ENCODE results near the gene FAM174B. TPM values are rescaled to one million over a fixed set of nuclear protein-coding genes. Genes with fewer than 3 reads are reported as not detected.

FAM174B gene
- total and polyA plus RNA-seq, 2 donors (not counting 1 experiment from before 2014, with no cell fraction given): 0.03 to 1.9 TPM

GRCh38 chr15:92666780-92667179, 11.2 kb upstream of the FAM174B start:
- H3K4me1 ChIP-seq (ENCODE audit: control insufficient read depth in 2 of 2, insufficient read depth in 2 of 2, low read length in 2 of 2): no peaks in the 10 kb centered on the region
- H3K79me2 ChIP-seq (ENCODE audit: control insufficient read depth, insufficient read depth, low read length): no peaks in the 10 kb centered on the region
- Mint-ChIP-seq H3K4me3 (no peak overlapping the region), H3K27me3 (peaks cover 29% of the 10 kb centered on the region), H3K9me3 (ENCODE audit: insufficient read depth) (no peaks in the 10 kb centered on the region), H3K27ac (no peak overlapping the region), H3K4me1 (no peaks in the 10 kb centered on the region)
- ATAC-seq (ENCODE audit: low read depth) (no peak), DNase-seq (no peak)
- no peak overlapping the region for H3K4me3 ChIP-seq (ENCODE audit: control extremely low read depth in 1 of 5, extremely low read depth in 1 of 5, insufficient read depth in 1 of 5, low read depth in 2 of 5, low read length in 4 of 5)
- H2AFZ ChIP-seq (ENCODE audit: insufficient read depth, low read depth, low read length, poor library complexity, severe bottlenecking): no peak overlapping the region
- H3K27me3 ChIP-seq (replicated peaks in 1 of 4; ENCODE audit: control extremely low read depth in 1 of 4, control insufficient read depth in 3 of 4, insufficient read depth in 4 of 4, low read length in 3 of 4): peaks cover 0 to 6% (median 0%) of the 10 kb centered on the region in 4 experiments
- no peaks in the 10 kb centered on the region for H3K36me3 ChIP-seq (replicated peaks in 1 of 2; ENCODE audit: control extremely low read depth in 1 of 2, control insufficient read depth in 1 of 2, extremely low read depth in 1 of 2, insufficient read depth in 2 of 2, low read length in 1 of 2)
- ChIA-PET POLR2A (no interaction called here), CTCF (no interaction called here)
- H4K20me1 ChIP-seq (ENCODE audit: control insufficient read depth, insufficient read depth, low read length, poor library complexity, severe bottlenecking): no peaks in the 10 kb centered on the region
- WGBS (ENCODE audit: insufficient coverage): 73% methylated on average over 10 of the region's 10 CpGs
- H3K9ac ChIP-seq (ENCODE audit: low read length): no peak overlapping the region
- H3K4me2 ChIP-seq (replicated peaks; ENCODE audit: low read depth, low read length, poor library complexity, severe bottlenecking): no peak overlapping the region
- no peak overlapping the region for H3K27ac ChIP-seq (ENCODE audit: low read length in 2 of 2)
- intact Hi-C loops (cut with micrococcal nuclease): no loop called here
- no peak for TF ChIP-seq EZH2 (IDR thresholded peaks at IDR 0.05; ENCODE audit: borderline replicate concordance, insufficient read depth, low read depth, low read length, poor library complexity, severe bottlenecking)
- TF ChIP-seq CTCF (IDR thresholded peaks at IDR 0.05): no peak
- H3K9me3 ChIP-seq (ENCODE audit: control extremely low read depth in 1 of 3, control insufficient read depth in 2 of 3, insufficient read depth in 1 of 3, low read length in 2 of 3): no peaks in the 10 kb centered on the region

- ChIA-PET CTCF (no interaction called here), POLR2A (no interaction called here)
- H3K36me3 ChIP-seq (replicated peaks in 1 of 2; ENCODE audit: control extremely low read depth in 1 of 2, control insufficient read depth in 1 of 2, extremely low read depth in 1 of 2, insufficient read depth in 2 of 2, low read length in 1 of 2): no peaks in the 10 kb centered on the region
- peaks cover 0 to 6% (median 0%) of the 10 kb centered on the region in 4 experiments for H3K27me3 ChIP-seq (replicated peaks in 1 of 4; ENCODE audit: control extremely low read depth in 1 of 4, control insufficient read depth in 3 of 4, insufficient read depth in 4 of 4, low read length in 3 of 4)
- Mint-ChIP-seq H3K4me1 (no peaks in the 10 kb centered on the region), H3K4me3 (no peak overlapping the region), H3K9me3 (ENCODE audit: insufficient read depth) (no peaks in the 10 kb centered on the region), H3K27ac (no peak overlapping the region), H3K27me3 (peaks cover 29% of the 10 kb centered on the region)
- H3K4me3 ChIP-seq (ENCODE audit: control extremely low read depth in 1 of 5, extremely low read depth in 1 of 5, insufficient read depth in 1 of 5, low read depth in 2 of 5, low read length in 4 of 5): no peak overlapping the region
- 0% methylated on average over 3 of the region's 10 CpGs for WGBS (ENCODE audit: insufficient coverage)
- no peaks in the 10 kb centered on the region for H4K20me1 ChIP-seq (ENCODE audit: control insufficient read depth, insufficient read depth, low read length, poor library complexity, severe bottlenecking)
- no peak for ATAC-seq (ENCODE audit: low read depth)
- H3K9me3 ChIP-seq (ENCODE audit: control extremely low read depth in 1 of 3, control insufficient read depth in 2 of 3, insufficient read depth in 1 of 3, low read length in 2 of 3): no peaks in the 10 kb centered on the region
- no peaks in the 10 kb centered on the region for H3K4me1 ChIP-seq (ENCODE audit: control insufficient read depth in 2 of 2, insufficient read depth in 2 of 2, low read length in 2 of 2)
- H3K79me2 ChIP-seq (ENCODE audit: control insufficient read depth, insufficient read depth, low read length): no peaks in the 10 kb centered on the region
- TF ChIP-seq EZH2 (IDR thresholded peaks at IDR 0.05; ENCODE audit: borderline replicate concordance, insufficient read depth, low read depth, low read length, poor library complexity, severe bottlenecking) (no peak), CTCF (IDR thresholded peaks at IDR 0.05) (no peak)
- H3K27ac ChIP-seq (ENCODE audit: low read length in 2 of 2): no peak overlapping the region
- intact Hi-C loops (cut with micrococcal nuclease): no loop called here
- H2AFZ ChIP-seq (ENCODE audit: insufficient read depth, low read depth, low read length, poor library complexity, severe bottlenecking): no peak overlapping the region
- no peak overlapping the region for H3K4me2 ChIP-seq (replicated peaks; ENCODE audit: low read depth, low read length, poor library complexity, severe bottlenecking)
- H3K9ac ChIP-seq (ENCODE audit: low read length): no peak overlapping the region
- DNase-seq: no peak
These were observed 9.6 kb upstream of the FAM174B start for GRCh38 chr15:92665100-92665555.
